SIG-M5 treated with dmso at 0.1 percent for 504 hours (cell line): Measurements from ENCODE around the gene GJD3.

ENCODE experiments used
- DNase-seq: peaks from one replicate; lab custom pipeline; 2025; ENCODE audit not compliant: unreplicated experiment; lab: John Stamatoyannopoulos, UW

The GJD3 gene

DNA sequence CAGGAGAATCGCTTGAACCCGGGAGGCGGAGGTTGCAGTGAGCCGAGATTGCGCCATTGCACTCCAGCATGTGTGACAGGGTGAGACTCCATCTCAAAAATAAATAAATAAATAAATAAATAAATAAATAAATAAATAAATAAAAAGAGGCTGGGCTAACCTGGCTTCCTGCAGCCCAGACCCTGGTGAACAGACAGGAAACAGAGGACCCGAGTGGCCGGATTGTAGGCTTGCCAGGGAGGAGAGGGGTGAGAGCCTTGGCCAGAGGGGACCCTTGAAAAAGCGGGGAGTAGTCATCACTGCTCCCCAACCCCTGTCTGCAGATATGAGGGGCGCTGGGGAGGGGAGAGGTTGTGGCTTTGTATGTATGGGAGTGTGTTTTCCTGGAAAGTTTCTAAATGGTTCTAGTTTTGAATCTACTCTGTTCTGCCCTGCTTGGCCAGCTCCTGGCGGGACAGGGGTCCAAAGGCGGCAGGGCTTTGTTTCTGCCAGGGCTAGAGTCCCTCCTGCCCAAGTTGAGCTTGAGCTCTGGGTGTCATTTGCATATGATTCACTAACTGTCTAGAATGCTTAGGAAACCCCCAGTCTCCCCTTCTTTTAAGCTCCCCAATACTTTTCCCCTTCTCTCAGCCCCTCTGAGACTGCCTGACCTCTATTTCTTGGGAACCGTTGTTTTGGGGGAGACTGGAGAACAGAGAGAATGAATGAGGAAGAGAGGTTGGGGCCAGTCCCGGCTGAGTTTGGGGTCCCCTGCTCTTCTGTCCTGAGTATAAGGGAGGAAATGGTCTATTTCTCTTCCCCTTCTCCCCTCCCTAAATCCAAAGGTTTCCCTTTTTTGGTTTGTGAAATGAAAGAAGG is 39.2 kb downstream of the GJD3 start:
- no peak for DNase-seq

DNA sequence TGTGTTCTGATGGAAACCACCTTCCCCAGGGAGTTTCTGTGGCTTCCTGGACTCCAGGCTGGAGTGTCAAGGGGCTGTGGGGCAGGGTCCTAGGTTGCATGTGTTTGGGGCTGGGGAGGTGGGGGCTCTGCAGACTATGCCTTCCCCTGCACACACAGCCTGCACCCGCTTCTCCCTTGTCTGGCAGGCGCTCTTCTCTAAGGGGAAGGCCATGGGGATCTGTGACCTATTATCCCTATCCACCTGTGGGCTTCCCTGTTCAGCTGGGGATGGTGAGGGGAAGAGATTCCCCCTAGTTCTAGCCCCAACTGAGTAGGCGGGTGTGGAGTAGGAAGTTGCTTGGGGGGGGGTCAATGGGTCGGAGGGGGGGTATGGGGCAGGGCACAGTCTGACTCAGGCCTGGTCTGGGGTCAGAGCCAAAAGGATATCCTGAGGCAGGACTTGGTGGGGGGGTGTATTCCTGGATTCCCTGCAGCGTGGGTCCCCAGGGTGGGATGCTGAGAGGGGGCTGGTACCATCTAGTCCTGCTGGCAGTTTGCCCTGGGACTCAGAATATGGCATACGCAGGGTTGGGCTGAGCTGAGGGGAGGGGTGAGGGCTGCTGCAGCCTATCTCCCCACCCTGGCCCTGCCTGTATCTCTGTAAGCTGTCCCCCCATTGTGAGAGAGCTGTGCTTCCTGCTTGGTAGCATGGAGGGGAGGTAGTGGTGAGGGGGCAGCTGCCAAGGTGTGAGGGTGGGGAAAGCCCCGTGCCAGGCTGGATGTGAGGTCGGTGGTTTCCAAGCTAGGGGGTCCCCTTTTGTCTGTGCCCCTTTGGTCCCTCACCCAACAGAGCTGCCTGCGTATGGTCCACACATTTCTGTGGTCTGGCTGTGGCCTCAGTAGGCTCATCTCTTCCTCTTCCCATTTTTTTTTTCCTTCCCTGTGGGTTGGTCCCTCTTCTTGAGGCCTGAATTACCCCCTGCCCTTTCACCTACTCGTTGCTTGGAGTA is 40.9 kb downstream of the GJD3 start:
- peak; percentile 48 for DNase-seq

DNA sequence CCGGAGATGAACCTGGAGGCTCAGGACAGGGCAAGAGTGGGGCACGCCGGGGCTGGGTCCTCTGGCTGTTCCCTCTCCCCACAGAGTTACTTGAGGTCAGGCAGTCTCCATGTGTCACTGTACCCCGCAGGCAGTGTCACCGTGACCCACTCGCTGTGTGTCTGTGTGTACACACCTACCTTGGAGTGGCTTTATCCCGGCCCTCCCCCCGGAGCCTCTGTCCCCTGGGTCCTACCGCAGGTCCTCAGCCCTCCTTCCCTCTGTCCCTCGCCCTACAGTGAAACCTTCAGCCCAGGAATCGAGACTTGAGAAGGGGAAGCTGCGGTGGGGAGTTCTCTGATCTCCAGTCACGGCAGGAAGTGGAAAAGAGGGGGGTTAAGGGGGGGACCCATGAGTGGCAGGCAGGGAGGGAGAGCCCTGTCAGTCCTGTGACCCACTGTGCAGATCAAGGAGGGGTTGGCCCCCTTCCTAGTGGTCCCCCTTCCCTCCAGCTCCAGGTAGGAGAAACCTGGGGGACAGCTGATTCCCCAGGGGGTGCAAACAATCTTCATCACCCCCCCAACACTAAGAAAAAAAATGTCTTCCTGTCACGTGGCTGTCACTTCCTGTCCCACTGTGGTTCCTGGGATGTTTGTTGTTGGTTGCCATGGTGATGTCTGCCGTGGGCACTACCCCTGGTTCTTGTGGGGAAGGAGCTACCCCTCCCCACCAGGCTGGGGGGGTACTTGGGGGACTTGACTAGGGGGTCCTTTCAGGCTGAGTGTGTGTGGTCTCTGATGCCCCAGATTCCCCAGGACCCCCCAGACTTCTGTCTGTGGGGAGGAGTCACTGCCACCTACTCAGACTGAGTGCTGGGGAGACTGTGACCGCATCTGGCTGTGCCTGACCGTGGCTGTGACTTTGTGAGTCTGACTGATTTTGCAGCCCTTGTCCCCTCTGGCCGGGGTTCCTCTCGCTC is 41.9 kb downstream of the GJD3 start:
- peak; percentile 99 for DNase-seq

- peak; percentile 65 for DNase-seq
Measured at GRCh38 chr17:40321961-40322357, 42.6 kb downstream of the GJD3 start.

GRCh38 chr17:40321524-40321929 is 43.0 kb downstream of the GJD3 start:
- DNase-seq = peak; percentile 65

GRCh38 chr17:40320756-40321523 is 43.6 kb downstream of the GJD3 start:
- peak; percentile 62 for DNase-seq

GRCh38 chr17:40319651-40320540 is 44.6 kb downstream of the GJD3 start:
- peak; percentile 61 for DNase-seq

DNA sequence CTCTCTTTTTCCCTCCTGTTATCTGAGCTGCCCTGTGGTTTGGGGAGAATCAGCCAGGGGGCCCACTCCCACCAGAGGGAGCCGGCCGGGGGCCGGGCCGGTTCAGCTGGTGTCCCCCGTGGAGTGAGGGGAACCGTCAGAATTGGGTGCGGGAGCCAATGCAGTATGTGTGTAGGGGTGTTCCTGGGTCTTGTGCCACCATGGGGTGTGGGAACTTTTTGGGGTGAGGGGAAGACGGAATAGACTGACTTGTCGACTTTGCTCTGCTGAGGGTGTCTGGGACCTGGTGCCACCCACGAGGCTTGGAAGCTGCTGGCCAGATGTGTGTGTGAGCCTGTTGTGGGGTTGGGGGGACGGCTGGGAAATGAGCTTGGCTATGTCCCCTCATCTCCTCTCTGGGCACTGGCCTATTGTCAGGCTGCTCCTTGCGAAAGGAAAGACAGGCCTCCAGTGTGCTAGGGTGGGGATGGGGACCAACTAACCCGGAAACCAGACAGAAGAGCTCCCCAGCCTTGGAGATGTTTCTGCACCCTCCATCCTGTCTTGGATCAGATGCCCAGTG is 45.6 kb downstream of the GJD3 start:
- peak; percentile 48 for DNase-seq

DNA sequence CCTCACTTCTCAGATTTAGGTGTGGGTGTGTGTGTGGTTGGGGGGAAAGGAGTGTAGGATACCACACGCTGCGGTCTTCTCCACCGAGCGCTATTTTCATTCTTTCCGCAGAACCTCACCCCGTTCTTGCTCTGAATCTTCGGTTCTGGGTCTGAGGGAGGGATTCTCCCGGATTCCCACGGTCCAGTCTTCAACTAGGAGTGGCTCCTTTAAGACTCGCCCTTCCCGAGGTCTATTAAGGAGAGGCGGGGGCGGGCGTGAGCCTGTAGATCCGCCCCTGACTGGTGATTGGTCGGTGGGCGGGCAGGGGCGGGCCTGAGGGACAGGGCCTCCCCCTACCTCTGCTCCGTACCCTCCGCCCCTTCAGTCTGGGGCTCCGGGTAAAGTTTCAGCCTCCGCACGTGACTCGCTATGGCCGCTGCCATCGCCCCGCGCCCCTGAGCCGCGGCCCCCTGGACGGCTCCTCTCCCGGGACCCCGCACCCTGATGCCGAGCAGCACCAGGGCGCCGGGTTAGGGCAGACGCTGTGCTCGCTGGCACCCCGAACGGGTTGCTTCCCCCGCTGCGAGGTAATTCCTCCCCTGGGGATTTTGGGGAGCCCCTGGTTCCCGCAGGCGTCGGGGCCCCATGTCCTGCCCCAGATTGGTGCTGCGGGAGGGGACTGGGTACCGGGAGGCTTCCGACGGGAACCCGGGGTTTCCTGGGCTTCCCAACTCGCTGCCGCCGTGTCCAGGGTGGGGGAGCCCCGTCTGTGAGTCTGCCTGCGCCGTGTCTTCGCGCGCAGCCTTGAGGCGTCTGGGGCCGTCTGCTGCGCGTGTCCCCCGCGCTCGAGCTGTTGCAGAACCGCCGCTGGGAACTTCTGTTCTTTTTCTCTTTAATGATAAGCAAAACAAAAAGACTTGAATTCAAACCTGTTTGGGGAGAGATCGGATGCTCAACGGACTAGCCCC is 46.4 kb downstream of the GJD3 start:
- peak; percentile 96 for DNase-seq

DNA sequence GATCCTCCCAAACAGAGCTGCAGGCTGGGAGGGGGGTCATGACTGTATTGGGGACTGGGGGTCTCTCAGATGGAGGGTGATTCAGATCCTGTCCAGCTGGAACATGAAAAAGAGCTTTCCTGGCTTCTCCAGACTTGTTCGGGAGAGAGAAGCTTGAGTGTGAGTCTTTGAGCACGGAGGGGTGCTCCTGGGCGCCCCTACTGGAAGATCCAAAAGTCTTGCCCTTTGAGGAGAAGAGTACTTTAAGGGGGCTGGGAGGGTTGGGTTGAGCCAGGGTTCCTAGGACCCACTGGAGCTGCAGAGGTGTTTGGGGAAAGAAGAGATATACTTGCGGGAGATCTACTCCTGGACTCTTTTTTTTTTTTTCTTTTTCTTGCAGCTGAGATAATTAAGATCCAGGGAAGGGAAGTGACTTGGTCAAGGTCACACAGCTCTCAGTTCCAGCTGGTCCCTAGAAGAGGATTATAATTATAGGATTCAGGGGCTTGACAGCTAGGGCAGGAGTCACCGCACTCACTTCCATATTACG is 47.1 kb downstream of the GJD3 start:
- DNase-seq = peak; percentile 59

GRCh38 chr17:40316571-40317344 is 47.8 kb downstream of the GJD3 start:
- DNase-seq = no peak

DNA sequence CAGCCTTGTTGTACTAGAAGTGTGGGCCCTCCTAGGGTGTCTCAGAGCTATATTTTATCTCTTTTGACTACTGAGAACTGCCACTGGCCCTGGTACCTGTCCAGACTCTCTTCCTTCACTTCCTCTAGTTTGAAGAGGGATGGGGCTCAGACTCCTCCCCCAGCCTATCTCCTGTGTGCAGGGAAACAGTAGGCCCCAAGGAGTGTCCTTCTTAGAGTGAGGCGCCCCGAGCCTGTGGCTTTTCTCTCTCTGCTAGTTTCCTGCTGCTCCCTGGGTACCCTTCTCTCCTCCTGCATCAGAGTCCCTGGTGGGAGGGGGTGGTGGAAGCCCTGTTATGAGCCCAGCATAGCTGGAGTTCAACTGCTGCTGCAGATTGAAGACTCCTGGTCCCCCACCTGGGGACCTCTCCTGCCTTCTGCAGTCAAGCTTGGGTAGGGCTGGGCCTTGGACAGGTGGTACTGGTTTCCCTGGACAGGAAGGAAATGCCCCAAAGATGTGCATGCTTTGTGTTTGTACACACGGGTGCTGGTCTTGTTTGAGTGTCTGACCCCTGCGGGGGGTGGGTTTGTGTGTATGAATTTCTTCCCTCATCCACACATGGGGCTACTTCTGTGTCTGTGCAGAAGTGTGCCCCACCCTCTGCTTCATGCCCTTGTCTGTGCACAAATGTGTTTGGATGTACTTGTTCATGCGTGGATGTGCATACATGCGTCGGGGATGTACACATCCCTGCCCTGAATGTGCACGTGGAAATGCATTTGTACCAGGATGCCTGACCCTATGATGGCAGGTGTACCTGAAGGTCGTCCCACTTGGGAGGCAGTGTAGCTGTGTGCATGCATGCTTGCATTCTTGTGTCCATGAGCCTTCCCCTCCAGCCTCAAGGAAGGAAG is 48.6 kb downstream of the GJD3 start:
- peak; percentile 28 for DNase-seq

DNA sequence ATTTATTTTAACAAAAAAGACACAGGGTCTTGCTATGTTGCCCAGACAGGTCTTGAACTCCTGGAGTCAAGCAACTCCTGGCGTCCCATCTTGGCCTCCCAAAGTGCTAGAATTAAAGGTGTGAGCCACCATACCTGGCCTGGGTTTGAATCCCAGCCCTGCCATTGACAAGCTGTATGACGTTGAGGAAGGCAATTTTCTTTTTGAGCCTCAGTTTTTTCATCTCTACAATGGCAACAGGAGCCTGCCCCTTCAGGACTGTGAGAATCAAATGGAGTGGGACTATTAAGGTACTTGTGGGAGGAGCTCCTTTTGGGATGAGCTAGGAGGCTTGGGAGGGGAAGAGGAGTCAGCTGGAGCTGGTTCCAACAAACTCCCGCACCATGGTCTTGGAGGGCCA is 49.3 kb downstream of the GJD3 start:
- no peak for DNase-seq

DNA sequence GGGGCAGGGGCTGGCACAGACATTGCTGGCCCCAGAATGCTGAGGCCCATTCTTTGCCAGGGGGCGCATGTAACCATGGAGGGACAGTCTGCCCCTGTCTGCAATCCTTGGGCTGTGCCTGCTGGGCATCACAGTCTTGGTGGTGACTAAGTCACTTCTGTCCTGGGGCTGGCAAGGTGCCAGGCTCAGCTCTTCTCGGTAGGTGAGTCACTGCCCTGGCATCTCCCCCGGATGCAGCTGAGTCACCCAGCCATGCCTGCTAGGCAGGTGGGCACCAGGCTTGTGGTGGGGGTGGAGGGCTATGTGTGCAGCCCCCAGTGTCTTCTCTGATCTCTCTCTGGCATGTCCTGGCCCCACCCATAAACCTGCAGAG is 50.0 kb downstream of the GJD3 start:
- peak; percentile 50 for DNase-seq
